HUDEP-2 (cell line): Measurements from ENCODE around the gene SEPTIN8.

Experiments
- DNase-seq, 76 experiments: peaks; one replicate each; lab custom pipeline; 2025; ENCODE audit not compliant: unreplicated experiment in 76 of 76; lab: John Stamatoyannopoulos, UW

Gene SEPTIN8

DNA sequence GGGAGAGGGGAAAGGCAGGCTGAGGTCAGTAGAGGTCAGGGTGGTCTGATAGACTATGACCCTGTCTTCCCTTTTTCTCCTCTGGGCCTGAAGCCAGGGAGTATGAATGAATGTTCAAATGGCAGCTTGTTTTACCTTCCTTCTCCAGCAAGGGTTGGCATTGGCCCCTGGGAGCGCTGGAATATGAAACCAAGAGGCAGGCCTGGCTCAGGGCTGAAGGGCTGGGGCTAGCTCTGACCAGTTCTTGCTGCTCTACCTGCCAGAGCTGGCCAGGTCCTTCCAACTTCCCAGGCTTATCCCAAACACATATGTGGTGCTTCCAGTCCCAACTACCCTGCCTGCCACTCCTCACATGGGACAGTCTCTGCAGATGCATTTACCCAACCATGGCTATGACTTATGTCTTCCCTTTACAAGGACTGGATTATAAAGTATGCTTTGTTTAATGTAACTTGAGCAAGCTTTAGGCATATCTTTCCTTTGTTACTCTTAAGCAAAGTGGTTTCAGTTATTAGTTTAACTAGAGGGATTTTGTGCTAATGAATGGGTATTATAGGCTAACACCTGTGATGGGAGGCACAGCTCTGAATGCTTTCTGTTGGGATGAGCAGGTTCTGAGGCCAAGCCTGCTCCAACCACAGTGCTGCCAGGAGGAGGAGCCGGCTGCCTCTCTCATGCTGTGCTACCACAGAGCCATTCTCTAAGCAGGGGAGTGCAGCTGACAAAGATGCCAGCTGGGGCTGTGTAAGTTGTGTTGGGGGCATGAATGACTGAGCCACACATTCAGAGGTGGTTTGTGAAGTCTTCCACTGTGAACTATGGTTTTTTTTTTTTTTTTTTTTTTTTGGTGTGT lies 23.7 kb downstream of the SEPTIN8 start:
- DNase-seq = peak in 27 of 76 experiments; percentile 3 to 44 (median 23)

DNA sequence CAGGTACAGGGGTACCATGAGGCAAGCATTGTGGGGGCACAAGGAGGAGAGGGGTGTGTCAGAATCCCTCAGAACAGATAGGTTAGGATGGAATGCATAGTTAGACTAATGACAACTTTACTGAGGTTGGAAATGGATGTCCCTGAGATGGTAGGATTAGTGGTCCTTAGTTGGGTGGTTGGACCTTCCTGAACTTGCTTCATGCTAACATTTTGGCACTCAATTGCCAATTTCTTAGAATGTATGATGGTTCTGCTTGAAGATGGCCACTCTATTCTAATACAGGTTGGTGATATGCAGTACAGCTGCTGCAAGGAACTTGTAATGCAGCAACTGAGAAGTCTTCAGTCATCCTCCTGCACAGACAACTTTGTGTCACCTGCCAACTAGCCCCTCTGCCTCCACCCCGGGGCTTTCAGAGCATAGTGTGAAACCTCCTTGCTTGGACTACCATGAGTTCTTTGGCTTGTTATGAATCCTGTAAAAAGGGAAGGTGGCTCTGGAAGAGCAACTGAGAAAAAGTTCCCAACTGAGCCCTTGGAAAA lies 24.4 kb downstream of the SEPTIN8 start:
- no peak for DNase-seq

DNA sequence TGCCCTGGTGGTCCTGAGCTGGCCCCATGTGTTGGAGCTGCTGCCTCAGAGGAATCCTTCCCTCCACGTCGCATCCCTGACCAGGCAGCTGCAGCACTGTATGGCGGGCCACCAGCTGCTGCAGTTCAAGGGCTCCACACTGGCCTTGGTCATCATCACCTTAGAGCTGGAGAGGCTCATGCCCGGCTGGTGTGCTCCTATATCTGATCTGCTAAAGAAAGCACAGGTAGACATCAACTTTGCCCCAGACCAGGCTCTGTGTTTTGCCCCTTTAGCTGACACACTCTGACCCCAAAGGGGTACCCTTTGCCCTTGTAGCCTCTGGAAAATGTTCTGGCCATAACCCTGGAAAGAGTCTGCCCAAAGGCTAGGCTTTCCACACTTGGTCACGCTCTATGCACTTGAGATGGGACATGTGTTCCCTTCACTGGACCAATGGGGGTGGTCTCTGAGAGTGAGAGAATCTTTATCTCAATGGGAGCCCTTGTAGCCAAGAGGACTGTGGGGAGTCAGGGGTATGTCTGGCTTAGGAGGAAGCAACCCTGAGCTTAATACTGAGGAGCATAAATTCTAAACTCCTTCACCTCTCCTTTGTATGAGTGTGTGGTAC lies 25.0 kb downstream of the SEPTIN8 start:
- no peak for DNase-seq

DNA sequence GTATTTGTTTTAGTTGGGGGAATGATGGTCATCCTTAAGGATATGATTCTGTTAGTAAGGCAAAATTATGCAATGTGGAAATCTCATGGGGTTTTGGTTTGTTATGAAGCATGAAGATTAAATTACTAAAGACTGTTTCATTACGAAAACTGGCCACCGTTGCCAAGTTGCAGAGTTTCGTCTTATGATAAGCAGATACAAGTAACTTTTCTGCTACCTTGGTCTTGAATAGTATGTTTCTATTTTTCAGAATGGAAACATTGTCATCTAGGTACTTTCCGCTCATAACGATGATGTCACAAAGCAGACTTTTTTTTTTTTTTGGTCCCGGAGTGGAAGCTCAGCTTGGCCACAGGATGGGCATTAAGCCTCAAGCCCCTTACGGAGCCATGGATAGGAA lies 25.6 kb downstream of the SEPTIN8 start:
- DNase-seq = no peak

DNA sequence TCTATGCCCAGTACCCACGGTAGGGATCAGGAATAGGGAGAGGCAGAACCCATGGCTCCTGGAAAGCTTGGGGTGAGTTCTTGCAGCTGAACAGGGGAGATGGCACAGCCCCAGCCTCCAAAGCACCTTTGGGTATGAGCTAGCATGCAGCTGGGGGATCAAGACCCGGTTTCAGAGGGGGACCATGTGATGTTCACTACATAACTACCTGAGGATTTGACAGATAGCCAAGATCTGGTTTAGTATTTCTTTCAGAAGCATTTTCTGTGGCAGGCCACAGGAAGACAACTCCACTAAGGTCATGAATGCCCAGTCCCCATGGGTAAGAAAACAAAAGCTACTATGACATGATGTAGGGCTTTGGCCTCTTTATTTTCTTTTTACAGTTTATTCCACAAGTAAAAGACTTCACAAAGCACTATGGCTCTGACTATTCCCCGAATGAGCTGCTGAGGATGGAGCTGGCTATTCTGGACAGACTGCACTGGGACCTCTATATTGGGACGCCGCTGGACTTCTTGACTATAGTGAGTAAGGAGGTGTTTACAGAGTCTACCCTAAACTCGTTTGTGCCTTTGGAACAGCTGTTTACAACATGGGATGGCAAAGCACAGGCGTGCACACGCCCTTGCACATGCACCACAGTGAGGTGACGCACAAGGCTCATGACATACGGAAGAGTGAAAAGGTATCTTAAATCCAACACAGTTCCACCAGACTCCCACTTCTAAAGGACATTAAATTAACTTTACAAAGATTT lies 26.4 kb downstream of the SEPTIN8 start:
- DNase-seq = no peak

DNA sequence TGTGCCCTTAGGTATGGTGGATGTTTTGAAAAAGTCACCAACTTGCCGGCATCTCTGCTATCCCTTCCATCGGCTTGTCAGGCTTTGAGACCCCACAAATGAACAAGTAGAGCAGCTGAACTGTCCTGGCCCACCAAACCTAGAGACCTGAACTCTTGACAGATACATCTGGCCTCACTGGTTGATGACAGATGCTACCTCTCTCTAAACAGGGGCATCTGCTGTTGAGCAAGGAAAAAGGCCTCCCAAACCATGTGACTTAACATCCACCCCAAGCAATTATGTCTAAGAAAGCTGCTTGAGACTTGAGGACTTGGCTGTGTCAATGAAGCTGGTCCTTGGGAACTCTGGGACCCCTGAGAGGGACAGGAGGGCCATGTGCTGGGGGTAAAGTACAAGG lies 27.5 kb downstream of the SEPTIN8 start:
- DNase-seq = no peak

DNA sequence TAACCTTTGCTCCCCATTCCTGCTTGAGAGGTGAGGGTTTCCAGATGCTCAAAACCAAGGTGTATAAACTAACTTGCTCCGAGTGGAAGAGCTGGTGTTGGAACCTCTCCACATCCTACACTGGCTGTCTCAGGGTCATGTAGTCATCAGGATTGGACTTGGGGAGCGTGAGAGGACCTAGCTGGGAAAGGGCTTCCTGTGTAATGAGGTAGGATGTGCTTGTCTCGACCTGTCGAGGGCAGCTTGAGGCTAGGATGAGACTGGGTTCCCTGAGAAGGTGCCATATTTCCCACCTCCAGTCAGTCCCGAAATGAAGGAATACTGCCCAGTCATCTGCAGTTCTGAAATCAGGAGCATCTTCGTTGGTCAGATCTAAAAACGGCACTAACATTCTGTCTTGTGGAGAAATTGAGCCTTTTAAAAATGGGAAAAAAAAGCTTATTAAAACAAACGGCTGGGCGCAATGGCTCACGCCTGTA lies 28.5 kb downstream of the SEPTIN8 start:
- DNase-seq = no peak

DNA sequence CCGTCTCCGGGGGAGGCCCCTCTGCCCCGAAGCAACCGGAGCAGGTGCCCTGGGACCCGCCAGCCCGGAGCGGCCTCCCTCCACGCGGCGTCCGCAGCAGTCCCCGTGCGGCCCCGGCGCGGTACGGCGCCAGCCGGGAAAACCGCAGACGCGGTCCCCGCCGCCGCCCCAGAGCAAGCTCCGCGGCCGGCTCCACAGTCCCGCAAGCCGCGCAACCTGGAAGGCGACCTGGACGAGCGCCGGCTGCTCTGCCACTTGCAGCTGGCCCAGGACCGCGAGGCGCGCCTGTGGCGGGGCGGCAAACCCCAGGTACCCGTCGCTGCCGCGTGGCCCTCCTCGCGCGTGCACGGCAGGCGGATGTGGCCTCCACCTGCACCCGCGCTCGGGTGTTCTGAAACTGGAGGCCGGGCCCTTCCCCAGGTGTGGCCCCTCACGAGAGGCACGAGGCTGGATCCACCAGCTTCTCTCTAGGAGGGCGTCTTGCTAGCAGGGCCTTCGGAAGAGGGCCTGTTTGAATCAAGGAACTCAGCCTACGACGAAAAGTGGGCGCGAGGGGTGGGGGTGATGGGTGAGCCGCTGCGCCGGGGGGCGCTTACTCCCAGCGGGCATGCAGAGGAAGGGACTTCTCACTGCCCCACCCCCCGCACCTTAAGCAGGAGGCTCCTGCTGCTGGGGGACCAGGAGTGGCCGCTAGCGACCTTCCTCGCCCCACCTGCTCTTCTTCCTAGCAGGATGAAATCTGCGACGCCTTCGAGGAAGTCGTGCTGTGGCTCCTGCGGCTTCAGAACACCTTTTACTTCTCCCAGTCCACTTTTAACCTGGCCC lies 29.2 kb downstream of the SEPTIN8 start:
- no peak for DNase-seq

DNA sequence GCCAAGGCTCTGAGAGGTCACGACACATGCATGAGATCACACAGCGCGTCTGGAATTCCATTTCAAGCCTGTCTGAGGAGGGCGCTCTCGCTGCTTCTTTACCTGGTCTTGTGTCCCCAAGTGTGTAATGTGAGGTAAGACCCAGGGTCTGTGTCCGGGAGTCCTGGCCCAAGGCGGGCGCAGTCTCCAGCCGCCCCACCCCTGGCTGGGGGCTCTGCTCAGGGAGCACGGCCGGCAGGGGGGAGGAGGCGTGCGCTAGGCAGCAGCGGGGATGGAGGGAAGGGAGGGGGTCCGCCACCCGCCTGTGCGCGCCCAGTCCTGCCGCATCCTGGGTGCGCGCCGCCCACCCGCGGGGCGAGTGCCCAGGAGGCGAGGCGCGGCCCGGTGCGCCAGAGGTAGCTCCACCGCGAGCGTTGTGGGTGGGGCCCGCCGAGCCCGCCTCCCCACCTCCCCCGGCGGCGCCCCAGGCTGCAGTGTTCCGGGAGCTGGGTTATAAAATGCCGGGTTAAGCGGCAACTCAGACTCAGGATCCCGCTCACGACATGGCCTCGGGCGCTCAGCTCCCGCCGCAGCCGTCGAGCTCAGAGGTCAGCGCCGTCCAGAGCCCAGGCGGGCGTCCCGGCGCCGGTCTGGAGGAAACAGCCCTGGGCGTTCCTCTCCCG lies 30.0 kb downstream of the SEPTIN8 start, which contains the start of gene CCNI2:
CCNI2 (plus strand) TSS at position 473 of the 662 bp plus-strand sequence; CDS start at position 543, 70 bp downstream.
- peak in 34 of 76 experiments; percentile 3 to 37 (median 22) for DNase-seq

DNA sequence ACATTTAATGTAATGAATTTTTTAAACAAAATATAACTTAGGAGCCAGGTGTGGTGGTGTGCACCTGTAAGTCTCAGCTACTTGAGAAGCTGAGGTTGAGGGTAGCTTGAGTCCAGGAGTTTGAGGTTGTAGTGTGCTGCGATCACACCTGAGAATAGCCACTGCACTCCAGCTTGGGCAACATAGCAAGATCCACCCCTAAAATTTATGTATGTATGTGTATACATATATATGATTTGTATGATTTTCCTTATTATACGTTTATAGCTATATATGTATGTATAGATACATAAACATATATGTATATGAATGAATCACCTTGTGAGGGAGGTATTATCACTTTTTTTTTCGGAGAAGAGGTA lies 30.5 kb downstream of the SEPTIN8 start:
- DNase-seq = no peak

DNA sequence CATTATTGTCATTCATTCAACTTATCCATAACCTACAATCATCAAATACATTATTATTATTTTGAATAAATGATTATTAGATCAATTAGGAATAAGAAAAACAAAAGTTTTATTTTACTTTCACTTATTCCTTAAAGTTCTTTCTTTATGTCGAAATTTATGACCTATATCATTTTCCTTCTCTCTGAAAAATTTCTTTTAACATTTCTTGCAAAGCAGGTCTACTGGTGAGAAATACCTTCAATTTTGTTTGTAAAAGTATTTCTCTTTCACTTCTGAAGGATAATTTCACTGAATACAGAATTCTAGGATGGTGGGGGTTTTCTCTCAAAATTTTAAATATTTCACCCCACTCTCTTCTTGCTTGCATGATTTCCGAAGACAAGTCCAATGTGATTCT lies 32.4 kb downstream of the SEPTIN8 start:
- DNase-seq = no peak

DNA sequence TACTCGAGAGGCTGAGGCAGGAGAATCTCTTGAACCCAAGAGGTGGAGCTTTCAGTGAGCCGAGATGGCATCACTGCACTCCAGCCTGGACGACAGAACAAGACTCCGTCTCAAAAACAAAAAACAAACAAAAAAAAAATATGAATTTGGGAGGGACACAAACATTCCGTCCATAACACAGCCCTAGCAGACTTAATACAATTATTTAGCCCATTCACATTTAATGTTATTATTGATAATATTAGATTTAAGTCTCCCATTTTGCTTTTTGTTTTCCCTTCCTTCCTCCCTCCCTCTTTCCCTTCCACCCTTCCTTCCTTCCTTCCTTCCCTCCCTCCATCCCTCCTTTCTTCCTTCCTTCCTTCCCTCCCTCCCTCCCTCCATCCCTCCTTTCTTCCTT lies 34.4 kb downstream of the SEPTIN8 start:
- no peak for DNase-seq

DNA sequence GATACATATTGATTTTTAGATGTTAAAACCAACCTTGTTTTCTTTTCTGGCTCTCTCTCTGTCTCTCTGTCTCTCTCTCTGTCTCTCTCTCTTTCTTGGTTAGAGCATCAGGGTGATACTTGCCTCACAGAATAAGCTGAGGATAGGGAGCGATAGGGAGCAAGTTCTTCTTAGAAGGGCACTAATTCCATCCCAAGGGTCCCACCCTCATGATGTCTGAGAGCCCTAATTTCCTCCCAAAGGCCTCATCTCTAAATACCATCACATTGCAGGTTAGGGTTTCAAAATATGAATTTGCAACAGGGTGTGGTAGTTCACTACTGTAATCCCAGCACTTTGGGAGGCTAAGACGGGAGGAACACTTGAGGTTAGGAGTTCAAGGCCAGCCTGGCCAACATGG lies 34.9 kb downstream of the SEPTIN8 start:
- DNase-seq = no peak

DNA sequence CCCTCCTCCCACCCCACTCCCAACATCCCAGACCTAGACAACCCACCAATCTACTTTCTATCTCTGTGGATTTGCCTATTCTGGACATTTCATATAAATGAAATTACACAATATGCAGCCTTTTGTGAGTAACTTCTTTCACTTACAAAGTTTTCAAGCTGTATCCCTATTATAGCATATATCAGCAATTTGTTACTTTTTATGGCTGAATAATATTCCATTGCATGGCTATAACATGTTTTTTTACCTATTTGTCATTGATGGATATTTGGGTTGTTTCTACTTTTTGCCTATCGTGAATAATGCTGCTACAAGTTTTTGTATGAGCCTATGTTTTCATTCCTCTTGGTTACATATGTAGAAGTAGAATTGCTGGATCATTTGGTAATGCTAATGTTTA lies 37.8 kb downstream of the SEPTIN8 start:
- DNase-seq = no peak

DNA sequence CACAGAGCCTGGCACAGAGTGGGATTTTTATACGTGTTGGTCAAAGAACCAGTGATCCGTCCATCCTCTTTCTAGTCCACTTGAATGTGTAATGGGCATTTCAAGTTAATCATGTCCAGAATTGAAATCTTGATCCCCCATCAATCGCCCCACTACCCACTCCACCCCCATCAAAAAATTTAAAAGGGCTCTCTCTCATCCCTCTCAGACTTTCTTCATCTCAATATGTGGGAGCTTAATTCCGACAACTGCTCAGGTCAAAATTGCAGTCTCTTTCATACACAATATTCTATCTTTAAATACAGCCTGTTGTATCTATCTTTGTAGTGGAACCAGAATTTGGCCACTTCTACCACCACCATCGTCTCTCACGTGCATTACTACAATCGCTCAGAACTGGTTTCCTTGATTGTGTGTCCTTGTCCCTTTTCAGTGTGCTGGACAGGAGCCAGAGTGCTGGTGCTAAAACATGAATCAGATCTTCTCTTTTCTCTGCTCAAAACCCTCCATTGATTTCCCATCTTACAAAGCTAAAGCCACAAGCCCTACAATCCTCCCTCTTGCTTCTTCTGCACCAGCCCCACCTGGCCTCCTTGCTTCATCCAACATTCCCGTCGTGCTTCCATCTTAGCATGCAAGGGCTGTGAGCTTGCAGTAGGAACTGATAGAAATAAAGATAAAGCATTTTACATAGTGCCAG lies 38.9 kb downstream of the SEPTIN8 start:
- DNase-seq = no peak

DNA sequence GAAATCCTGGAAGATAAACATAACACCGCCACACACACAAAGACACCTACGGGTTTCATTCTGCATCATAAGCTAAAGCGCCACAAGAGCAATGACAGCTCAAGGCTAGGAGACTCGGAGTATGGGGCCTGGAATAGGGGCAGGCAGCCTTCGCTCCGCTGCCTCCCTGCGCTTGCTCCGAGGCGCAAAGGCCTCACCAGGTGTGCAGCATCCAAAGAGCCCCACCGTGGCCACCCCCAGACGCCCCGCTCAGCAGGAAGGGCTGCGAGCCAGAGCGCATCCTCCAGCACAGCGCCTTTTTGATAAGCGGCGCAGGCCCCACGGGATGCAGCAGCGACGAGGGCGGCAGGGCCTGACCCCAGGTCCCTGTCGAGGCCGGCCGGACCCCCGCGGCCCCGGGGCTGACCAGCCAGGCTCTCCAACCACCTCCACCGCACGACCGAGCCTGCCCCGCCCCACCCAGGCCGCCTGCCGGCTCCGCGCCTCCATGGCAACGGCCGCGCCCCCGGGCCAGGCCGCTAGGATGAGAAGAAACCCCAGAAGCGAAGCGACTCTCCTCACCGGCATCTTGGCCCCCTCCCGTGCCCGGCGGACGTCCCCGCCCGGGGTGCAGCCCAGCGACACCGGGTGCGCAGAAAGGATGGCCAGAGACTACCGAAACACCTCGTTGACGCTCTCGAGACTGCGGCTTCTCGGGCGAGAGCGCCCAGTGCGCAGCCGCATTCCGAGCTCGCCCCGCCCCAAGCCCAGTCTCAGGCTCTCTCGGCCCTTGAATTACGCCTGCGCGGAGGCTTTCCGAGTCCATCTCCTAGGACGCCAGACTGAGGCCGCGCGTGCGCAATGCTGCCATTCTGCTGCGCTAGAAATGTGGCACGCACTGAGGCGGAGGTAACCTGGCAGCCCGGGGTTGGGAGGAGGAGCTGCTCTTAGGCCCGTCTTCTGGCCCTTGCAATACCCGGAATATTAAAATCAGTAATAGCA lies 39.9 kb downstream of the SEPTIN8 start, which contains the start of gene KIF3A:
KIF3A (minus strand) TSS at position 694 of the 981 bp plus-strand sequence; CDS start at position 567, 127 bp downstream.
- peak in 74 of 76 experiments; percentile 72 to 97 (median 95) for DNase-seq

DNA sequence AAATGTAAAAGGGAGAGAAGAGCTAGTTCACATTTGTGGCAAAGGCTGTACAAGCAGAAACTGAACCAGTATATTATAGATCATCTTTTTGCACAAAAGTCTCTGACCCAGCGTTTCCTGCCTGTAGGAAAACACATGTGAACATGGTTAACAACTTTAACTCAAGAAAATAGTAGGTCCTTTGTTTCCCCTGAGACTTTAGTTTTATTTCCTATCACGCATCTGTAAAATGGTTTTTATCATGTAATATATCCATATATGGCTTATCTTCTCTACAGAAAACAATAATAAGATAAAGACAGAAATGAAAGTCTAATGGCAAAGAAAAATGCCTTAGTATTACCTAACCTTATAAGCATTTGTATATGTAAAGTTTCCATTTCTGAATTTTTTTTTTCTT lies 42.4 kb downstream of the SEPTIN8 start:
- no peak for DNase-seq
